ENCODE data around the gene ZIM2.
"Not testable (repeated sequence)": the region's sequence is repeated elsewhere in the genome, so short reads cannot be mapped to it uniquely, and the experiment has no call there.

ZIM2 gene

DNA sequence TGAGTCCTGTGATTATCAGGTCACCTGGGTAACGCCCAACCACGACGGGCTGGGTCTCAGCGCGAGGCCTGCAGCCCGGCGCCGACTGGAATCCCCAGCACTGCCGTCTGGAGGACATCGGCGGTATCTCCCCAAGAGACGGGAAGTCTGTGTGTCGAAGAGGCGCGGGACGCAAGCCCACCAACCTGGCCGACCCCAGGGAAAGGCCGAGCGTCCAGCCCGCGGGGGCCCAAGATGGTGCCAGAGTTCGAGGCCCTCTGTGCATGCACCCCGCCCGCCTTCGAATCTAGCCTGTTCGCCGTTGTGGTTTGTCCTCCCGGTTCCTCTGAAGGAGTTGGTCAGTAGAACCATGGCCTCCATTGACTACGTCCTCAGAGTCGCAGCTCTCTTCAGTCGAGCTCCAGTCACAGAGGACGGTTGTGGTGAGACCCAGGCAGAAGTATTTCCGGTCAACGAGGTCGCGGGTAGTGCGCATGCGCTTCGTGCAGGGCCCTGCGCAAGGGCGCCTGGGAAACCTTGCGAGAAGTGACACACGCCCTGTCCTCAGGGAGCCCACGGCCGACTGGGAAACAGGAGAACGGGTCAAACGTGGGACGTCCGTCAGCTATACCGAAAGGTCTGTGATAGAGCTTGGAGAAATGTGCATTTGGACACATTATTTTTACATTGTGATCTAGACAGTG, 24.1 kb upstream of the ZIM2 start:
- TF ChIP-seq, protein P1, sequence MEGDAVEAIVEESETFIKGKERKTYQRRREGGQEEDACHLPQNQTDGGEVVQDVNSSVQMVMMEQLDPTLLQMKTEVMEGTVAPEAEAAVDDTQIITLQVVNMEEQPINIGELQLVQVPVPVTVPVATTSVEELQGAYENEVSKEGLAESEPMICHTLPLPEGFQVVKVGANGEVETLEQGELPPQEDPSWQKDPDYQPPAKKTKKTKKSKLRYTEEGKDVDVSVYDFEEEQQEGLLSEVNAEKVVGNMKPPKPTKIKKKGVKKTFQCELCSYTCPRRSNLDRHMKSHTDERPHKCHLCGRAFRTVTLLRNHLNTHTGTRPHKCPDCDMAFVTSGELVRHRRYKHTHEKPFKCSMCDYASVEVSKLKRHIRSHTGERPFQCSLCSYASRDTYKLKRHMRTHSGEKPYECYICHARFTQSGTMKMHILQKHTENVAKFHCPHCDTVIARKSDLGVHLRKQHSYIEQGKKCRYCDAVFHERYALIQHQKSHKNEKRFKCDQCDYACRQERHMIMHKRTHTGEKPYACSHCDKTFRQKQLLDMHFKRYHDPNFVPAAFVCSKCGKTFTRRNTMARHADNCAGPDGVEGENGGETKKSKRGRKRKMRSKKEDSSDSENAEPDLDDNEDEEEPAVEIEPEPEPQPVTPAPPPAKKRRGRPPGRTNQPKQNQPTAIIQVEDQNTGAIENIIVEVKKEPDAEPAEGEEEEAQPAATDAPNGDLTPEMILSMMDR (IDR thresholded peaks at IDR 0.05; ENCODE audit: low read depth, low read length): no peak
- no peak overlapping the region for H3K4me3 ChIP-seq (ENCODE audit: low read depth, low read length)
- no peak for DNase-seq
- H3K27me3 ChIP-seq (ENCODE audit: insufficient read depth, low read depth, severe bottlenecking): no peaks in the 10 kb centered on the region
- H3K9me3 ChIP-seq (ENCODE audit: severe bottlenecking): no peaks in the 10 kb centered on the region
- H3K36me3 ChIP-seq: no peaks in the 10 kb centered on the region
- no peak overlapping the region for H3K27ac ChIP-seq

DNA sequence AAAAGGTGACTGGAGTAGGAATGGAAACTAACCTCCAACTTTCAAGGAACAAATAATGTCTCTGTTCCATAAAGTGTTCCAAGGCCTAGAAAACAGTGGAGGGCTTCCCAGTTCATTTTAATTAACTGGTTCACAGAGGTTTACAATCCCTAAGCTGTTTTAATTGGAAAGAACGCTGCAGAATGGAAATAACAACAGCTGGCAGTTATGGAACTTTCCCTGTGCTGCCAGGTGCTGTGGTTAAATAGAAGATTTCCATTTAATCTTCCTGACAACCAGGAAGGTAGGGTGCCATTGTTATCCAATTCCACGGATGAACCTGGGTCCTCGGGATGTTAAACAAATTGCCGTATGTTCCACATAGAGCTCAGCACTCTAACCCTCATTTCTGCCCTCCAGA, 22.2 kb upstream of the ZIM2 start:
- TF ChIP-seq, protein P1 (IDR thresholded peaks at IDR 0.05; ENCODE audit: low read depth, low read length): no peak
- H3K9me3 ChIP-seq (ENCODE audit: severe bottlenecking): no peaks in the 10 kb centered on the region
- no peaks in the 10 kb centered on the region for H3K36me3 ChIP-seq
- H3K4me3 ChIP-seq (ENCODE audit: low read depth, low read length): no peak overlapping the region
- DNase-seq: no peak
- H3K27ac ChIP-seq: no peak overlapping the region
- H3K27me3 ChIP-seq (ENCODE audit: insufficient read depth, low read depth, severe bottlenecking): no peaks in the 10 kb centered on the region

DNA sequence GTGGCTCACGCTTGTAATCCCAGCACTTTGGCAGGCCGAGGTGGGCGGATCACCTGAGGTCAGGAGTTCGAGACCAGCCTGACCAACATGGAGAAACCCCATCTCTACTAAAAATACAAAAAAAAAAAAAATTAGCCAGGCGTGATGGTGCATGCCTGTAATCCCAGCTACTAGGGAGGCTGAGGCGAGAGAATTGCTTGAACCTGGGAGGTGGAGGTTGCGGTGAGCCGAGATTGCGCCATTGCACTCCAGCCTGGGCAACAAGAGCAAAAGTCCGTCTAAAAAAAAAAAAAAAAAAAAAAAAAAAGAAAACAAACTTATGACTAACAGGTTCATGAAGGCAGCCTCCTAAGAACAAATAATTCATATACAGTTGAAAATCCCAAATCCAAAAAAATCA, 19.9 kb upstream of the ZIM2 start:
- H3K36me3 ChIP-seq; H3K9me3 ChIP-seq (ENCODE audit: severe bottlenecking): not testable (repeated sequence)

DNA sequence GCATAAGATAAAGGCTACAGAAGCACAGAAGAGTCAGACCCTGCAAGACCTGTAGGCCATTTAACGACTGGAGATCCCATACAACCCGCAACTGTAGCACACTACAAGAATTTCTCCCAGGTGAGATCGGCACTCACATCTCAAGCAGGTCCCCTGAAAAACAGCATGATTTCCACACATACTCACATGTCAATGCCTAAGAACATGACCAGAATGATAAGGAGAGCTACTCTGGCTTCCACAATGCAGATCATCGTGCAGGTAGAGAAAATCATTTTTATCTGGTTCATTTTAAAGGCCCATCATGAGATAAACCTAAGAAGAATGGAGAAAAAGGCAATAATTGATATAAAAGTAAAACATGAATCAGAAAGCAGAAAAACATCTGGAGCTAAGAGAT, 17.5 kb upstream of the ZIM2 start:
- Histone ChIP-seq H3K27me3 (ENCODE audit: insufficient read depth, low read depth, severe bottlenecking) (no peaks in the 10 kb centered on the region), H3K9me3 (ENCODE audit: severe bottlenecking) (peaks cover 4% of the 10 kb centered on the region), H3K27ac (no peak overlapping the region), H3K4me3 (ENCODE audit: low read depth, low read length) (no peak overlapping the region), H3K36me3 (no peaks in the 10 kb centered on the region)
- TF ChIP-seq, protein P1 (IDR thresholded peaks at IDR 0.05; ENCODE audit: low read depth, low read length): no peak
- DNase-seq: no peak

More for the DNA sequence above, 19.9 kb upstream of the ZIM2 start:
- not testable (repeated sequence) for DNase-seq; H3K4me3 ChIP-seq (ENCODE audit: low read depth, low read length); H3K27ac ChIP-seq; H3K27me3 ChIP-seq (ENCODE audit: insufficient read depth, low read depth, severe bottlenecking)

DNA sequence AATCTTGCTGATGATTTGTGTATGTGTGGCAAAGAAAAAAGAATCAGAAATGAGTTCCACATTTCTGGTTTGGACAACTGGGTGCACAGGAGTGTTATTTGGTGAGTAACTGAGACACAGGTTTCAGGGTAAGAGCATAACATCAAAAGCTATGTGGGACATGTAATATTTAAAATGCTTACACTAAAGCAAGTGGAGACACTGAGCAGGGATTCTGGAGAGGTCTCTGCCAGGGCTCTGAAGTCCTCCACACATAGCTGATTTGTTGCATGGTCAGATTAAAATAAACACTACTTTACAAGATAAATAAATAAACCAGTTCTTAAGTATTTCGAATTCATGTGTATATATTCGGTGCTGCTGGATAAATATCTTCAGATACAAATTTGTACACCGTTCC, 16.3 kb upstream of the ZIM2 start:
- DNase-seq: no peak
- Histone ChIP-seq H3K9me3 (ENCODE audit: severe bottlenecking) (peaks cover 4% of the 10 kb centered on the region), H3K4me3 (ENCODE audit: low read depth, low read length) (no peak overlapping the region), H3K27me3 (ENCODE audit: insufficient read depth, low read depth, severe bottlenecking) (no peaks in the 10 kb centered on the region), H3K36me3 (no peaks in the 10 kb centered on the region), H3K27ac (no peak overlapping the region)
- TF ChIP-seq, protein P1 (IDR thresholded peaks at IDR 0.05; ENCODE audit: low read depth, low read length): no peak

DNA sequence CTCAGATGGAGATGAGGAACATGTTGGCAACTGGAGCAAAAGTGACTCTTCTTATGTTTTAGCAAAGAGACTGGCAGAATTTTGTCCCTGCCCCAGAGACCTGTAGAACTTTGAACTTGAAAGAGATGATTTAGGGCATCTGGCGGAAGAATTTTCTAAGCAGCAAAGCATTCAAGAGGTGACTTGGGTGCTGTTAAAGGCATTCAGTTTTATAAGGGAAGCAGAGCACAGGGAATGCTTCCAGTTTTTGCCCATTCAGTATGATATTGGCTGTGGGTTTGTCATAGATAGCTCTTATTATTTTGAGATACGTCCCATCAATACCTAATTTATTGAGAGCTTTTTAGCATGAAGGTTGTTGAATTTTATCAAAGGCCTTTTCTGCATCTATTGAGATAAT, 11.8 kb upstream of the ZIM2 start:
- H3K36me3 ChIP-seq; DNase-seq; H3K9me3 ChIP-seq (ENCODE audit: severe bottlenecking); H3K27ac ChIP-seq; H3K27me3 ChIP-seq (ENCODE audit: insufficient read depth, low read depth, severe bottlenecking); H3K4me3 ChIP-seq (ENCODE audit: low read depth, low read length): not testable (repeated sequence)

DNA sequence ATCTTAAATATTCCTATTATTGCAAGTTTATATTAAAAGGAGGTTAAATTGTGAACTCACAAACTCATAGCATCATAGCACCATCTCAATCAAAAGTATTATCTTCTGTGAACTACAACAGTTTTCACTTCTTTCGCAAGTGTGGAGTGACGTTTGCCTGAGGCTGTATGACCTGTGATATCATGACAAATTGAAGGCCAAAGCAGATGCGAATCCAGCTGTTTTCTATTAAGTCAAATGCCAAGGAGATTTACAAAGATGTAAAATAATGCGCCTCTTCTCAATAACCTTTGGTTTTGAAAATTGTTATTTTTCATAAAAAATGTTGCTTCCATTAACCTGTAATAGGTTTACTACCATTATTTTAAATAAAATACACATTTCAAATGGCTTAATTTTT, 7.6 kb upstream of the ZIM2 start:
- Histone ChIP-seq H3K27me3 (ENCODE audit: insufficient read depth, low read depth, severe bottlenecking) (no peaks in the 10 kb centered on the region), H3K36me3 (no peaks in the 10 kb centered on the region), H3K9me3 (ENCODE audit: severe bottlenecking) (no peaks in the 10 kb centered on the region), H3K4me3 (ENCODE audit: low read depth, low read length) (no peak overlapping the region), H3K27ac (no peak overlapping the region)
- TF ChIP-seq, protein P1 (IDR thresholded peaks at IDR 0.05; ENCODE audit: low read depth, low read length): no peak
- DNase-seq: no peak
